HUES64 (cell line): ENCODE results near the gene B9D1.

Experiments used
- H3K27ac ChIP-seq: 2 replicates; pipeline ENCODE4 v1.7.0; 2013; ENCODE audit warnings: low read depth, low read length, inconsistent platforms
- H3K27me3 ChIP-seq: 2 replicates; pipeline ENCODE4 v1.6.1; 2013; ENCODE audit warnings: mild to moderate bottlenecking, low read length; ENCODE audit not compliant: insufficient read depth
- H3K36me3 ChIP-seq: 2 replicates; pipeline ENCODE4 v1.6.1; 2013; ENCODE audit warnings: mild to moderate bottlenecking, low read length; ENCODE audit not compliant: insufficient read depth
- H3K4me1 ChIP-seq: 2 replicates; pipeline ENCODE4 v1.6.1; 2013; ENCODE audit warnings: mild to moderate bottlenecking, low read length, moderate library complexity; ENCODE audit not compliant: insufficient read depth
- H3K4me3 ChIP-seq: 2 replicates; pipeline ENCODE4 v1.5.1; 2013; ENCODE audit warnings: mild to moderate bottlenecking, low read length, moderate library complexity
- H3K9ac ChIP-seq: 2 replicates; pipeline ENCODE4 v1.6.1; 2013; ENCODE audit warnings: mild to moderate bottlenecking, low read depth, low read length
- H3K9me3 ChIP-seq: 2 replicates; pipeline ENCODE4 v1.6.1; 2013; ENCODE audit warnings: low read depth, low read length; ENCODE audit not compliant: insufficient read depth
- WGBS: fragments of 150-250, 120-280 bp; methylation state at CpG from one replicate; pipeline ENCODE4 v1.1.7; 2013; ENCODE audit warnings: missing lambda C conversion rate; 5-methylcytosine and 5-hydroxymethylcytosine counted together

Gene B9D1

DNA sequence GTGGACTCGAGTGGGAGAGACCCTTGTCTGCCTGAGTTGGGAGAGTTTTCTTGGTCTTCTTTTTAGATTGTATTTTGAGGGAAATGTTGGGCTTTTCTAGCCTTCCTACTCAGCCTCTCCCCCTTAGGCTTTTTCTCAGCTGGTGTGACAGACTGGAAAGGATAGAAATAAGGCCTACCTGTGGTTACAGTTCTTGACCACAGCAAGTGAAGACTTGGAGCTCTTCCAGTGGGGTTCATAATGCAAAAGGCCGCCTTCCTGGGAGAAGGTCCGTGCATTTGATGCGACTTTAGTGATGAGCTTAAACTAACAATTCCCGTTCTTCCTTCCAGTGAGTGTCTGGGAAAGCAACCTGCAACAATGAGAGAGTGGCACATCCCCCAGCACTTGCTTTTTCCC lies 56.8 kb downstream of the B9D1 start:
- 92% methylated on average over 5 of the region's 5 CpGs for WGBS
- Histone ChIP-seq H3K9ac (no peak overlapping the region), H3K27me3 (no peaks in the 10 kb centered on the region), H3K9me3 (no peaks in the 10 kb centered on the region), H3K27ac (no peak overlapping the region), H3K4me1 (no peaks in the 10 kb centered on the region), H3K4me3 (no peak overlapping the region), H3K36me3 (peaks cover 16% of the 10 kb centered on the region)

DNA sequence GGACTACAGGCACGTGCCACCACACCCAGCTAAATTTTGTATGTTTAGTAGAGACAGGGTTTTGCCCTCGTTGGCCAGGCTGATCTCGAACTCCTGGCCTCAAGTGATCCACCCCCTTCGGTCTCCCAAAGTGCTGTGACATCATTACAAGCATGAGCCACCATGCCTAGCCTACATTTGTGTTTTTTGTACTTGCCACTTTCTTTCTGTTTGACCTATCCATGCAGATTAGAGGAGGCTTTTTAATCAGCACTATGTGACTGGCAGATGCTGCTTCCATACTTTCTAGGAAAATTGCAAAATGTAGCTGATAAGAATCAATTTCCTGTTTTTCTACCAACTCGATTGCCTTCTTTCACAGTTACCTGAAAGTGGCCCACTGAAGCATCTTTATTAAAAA lies 57.3 kb downstream of the B9D1 start:
- H3K9ac ChIP-seq: no peak overlapping the region
- WGBS: 95% methylated on average over 5 of the region's 5 CpGs
- no peaks in the 10 kb centered on the region for H3K27me3 ChIP-seq
- no peaks in the 10 kb centered on the region for H3K4me1 ChIP-seq
- peaks cover 14% of the 10 kb centered on the region; the same call in 1 of the 2 replicates for H3K36me3 ChIP-seq
- H3K9me3 ChIP-seq: no peaks in the 10 kb centered on the region
- no peak overlapping the region for H3K4me3 ChIP-seq
- no peak overlapping the region for H3K27ac ChIP-seq

DNA sequence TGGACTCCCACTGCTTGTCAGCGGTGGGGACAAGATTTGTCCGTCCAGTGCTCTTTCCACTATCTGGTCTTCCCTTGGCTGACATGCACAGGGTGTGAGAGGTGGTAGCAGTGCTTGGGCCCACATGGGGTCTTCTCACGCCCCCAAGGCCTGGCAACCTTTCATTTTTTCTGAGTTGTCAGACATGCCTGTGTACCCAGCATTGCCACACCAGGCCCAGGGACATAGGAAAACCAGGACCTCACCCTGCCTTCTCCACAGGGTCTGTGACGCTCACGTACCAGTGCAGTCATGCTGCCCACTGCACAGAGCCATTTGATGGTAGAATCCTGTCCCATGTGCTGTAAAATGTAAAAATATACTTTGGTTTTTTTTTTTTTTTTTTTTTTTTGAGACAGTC lies 57.8 kb downstream of the B9D1 start:
- Histone ChIP-seq H3K27ac (no peak overlapping the region), H3K9ac (no peak overlapping the region), H3K36me3 (peaks cover 9% of the 10 kb centered on the region; the same call in 1 of the 2 replicates), H3K9me3 (no peaks in the 10 kb centered on the region), H3K4me3 (no peak overlapping the region), H3K4me1 (0 out of 2 replicates have a peak, but pooled peaks cover under 1% of the 10 kb centered on the region), H3K27me3 (no peaks in the 10 kb centered on the region)
- WGBS: 97% methylated on average over 5 of the region's 5 CpGs

- H3K27me3 ChIP-seq: no peaks in the 10 kb centered on the region
- H3K9ac ChIP-seq: no peak overlapping the region
- H3K4me3 ChIP-seq: no peak overlapping the region
- H3K9me3 ChIP-seq: no peaks in the 10 kb centered on the region
- H3K27ac ChIP-seq: no peak overlapping the region
- peaks cover 9% of the 10 kb centered on the region; the same call in 1 of the 2 replicates for H3K36me3 ChIP-seq
- WGBS: 91% methylated on average over 7 of the region's 7 CpGs
- peaks cover 6% of the 10 kb centered on the region; the same call in 1 of the 2 replicates for H3K4me1 ChIP-seq
Observed at GRCh38 chr17:19304209-19304608, 58.3 kb downstream of the B9D1 start.

- H3K27ac ChIP-seq: no peak overlapping the region
- H3K27me3 ChIP-seq: no peaks in the 10 kb centered on the region
- H3K9ac ChIP-seq: no peak overlapping the region
- H3K4me3 ChIP-seq: no peak overlapping the region
- peaks cover 6% of the 10 kb centered on the region; the same call in 1 of the 2 replicates for H3K36me3 ChIP-seq
- H3K4me1 ChIP-seq: peaks cover 13% of the 10 kb centered on the region; the same call in 1 of the 2 replicates
- no peaks in the 10 kb centered on the region for H3K9me3 ChIP-seq
- 94% methylated on average over 9 of the region's 9 CpGs for WGBS
Observed at GRCh38 chr17:19303367-19303776, 59.2 kb downstream of the B9D1 start.

DNA sequence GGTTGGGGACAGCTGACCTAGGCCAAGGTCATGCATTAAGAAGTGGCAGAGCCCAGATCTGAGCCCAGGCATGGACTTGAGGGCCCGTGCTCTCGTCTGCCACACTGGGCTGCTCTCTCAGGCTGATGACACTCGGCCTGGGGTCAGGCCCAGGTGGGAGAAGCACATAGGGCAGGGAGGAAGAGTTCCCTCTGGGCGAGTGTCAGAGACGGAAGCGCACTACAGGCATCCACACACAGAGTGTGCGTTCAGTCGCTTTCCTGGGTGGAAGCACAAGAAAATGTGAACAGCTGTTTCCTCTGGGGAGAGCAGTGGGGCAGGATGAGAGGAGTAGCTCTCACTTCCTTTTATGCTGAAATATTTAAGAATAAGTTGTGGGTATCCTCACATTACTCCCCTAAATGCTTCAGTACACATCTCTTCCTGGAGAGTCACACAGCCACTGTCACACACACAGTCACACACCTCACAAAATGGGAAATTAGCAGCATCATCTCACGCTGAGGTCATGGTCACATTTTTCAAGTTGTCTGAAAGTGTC lies 59.7 kb downstream of the B9D1 start:
- no peak overlapping the region for H3K9ac ChIP-seq
- H3K9me3 ChIP-seq: no peaks in the 10 kb centered on the region
- no peak overlapping the region for H3K4me3 ChIP-seq
- no peak overlapping the region for H3K27ac ChIP-seq
- H3K27me3 ChIP-seq: no peaks in the 10 kb centered on the region
- peaks cover 5% of the 10 kb centered on the region; the same call in 1 of the 2 replicates for H3K36me3 ChIP-seq
- peaks cover 13% of the 10 kb centered on the region; the same call in 1 of the 2 replicates for H3K4me1 ChIP-seq
- 93% methylated on average over 9 of the region's 9 CpGs for WGBS

DNA sequence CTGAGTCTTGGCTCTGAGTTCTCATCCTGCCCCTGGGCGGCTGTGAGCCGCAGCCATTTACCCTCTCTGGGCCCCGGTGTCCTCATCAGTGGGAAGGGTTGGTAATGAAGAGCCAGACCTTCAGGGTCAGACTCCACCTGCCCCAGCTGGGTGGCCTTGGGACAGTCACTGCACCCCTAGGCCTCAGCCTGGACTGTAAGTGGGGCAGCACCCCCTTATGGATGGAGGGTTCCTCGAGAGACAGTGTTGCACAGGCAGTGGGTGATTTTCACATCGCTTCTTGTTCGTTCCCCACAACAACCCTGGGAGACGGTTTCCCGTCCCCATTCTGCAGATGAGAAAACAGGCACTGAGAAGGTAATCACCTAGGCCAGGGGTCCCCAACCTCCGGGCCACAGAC lies 60.5 kb downstream of the B9D1 start:
- H3K4me3 ChIP-seq: no peak overlapping the region
- no peak overlapping the region for H3K27ac ChIP-seq
- peaks cover 5% of the 10 kb centered on the region; the same call in 1 of the 2 replicates for H3K36me3 ChIP-seq
- no peak overlapping the region for H3K9ac ChIP-seq
- H3K9me3 ChIP-seq: no peaks in the 10 kb centered on the region
- WGBS: 95% methylated on average over 9 of the region's 9 CpGs
- H3K27me3 ChIP-seq: no peaks in the 10 kb centered on the region
- H3K4me1 ChIP-seq: peaks cover 13% of the 10 kb centered on the region; the same call in 1 of the 2 replicates

DNA sequence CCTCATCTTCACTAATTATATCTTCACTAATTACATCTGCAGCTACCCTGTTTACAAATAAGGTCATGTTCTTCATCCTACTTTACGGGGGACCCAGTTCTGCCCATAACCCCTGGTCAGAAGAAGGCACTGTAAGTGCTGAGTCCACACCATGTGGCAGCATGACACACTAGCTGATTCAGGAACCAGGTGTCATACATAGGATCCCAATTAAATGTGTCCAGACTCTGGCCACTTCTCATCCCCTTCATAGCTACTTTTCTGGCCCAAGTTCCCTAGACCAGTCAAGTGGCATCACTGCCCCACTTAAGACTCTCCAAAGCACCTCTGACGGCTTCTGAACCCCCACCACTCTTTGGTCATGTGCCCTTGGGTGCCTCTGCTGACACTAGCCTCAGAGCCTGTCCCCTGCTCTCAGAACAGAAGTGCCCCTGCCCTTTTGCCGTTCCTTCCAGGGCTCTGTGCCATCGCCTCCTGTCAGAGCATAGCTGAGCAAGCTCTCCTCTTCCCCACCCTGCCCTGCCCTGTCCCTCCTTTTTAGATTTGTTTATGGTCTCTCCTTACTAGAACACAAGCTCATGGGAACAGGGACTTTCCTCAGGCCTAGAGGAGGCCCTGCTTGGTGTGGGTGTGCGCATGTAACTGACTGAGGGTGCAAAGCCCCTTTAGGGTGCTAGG lies 61.1 kb downstream of the B9D1 start:
- H3K27ac ChIP-seq: no peak overlapping the region
- whole genome bisulfite sequencing: 93% methylated on average over 5 of the region's 5 CpGs
- no peak overlapping the region for H3K4me3 ChIP-seq
- no peak overlapping the region for H3K9ac ChIP-seq
- H3K9me3 ChIP-seq: no peaks in the 10 kb centered on the region
- H3K4me1 ChIP-seq: peaks cover 13% of the 10 kb centered on the region; the same call in 1 of the 2 replicates
- H3K36me3 ChIP-seq: peaks cover 5% of the 10 kb centered on the region; the same call in 1 of the 2 replicates
- no peaks in the 10 kb centered on the region for H3K27me3 ChIP-seq

- WGBS: 87% methylated on average over 7 of the region's 7 CpGs
- H3K27ac ChIP-seq: no peak overlapping the region
- H3K9ac ChIP-seq: no peak overlapping the region
- peaks cover 5% of the 10 kb centered on the region; the same call in 1 of the 2 replicates for H3K36me3 ChIP-seq
- peaks cover 13% of the 10 kb centered on the region; the same call in 1 of the 2 replicates for H3K4me1 ChIP-seq
- no peaks in the 10 kb centered on the region for H3K27me3 ChIP-seq
- no peak overlapping the region for H3K4me3 ChIP-seq
- H3K9me3 ChIP-seq: no peaks in the 10 kb centered on the region
Observed at GRCh38 chr17:19299866-19300265, 62.7 kb downstream of the B9D1 start.

GRCh38 chr17:19299214-19299747 lies 63.2 kb downstream of the B9D1 start:
- Histone ChIP-seq H3K9ac (no peak overlapping the region), H3K9me3 (no peaks in the 10 kb centered on the region), H3K4me3 (no peak overlapping the region), H3K36me3 (peaks cover 3% of the 10 kb centered on the region; the same call in 1 of the 2 replicates), H3K4me1 (peaks cover 13% of the 10 kb centered on the region; the same call in 1 of the 2 replicates), H3K27ac (no peak overlapping the region), H3K27me3 (no peaks in the 10 kb centered on the region)
- 89% methylated on average over 4 of the region's 4 CpGs for whole genome bisulfite sequencing

GRCh38 chr17:19298569-19299213 lies 63.8 kb downstream of the B9D1 start:
- Histone ChIP-seq H3K36me3 (no peaks in the 10 kb centered on the region), H3K4me1 (peaks cover 13% of the 10 kb centered on the region; the same call in 1 of the 2 replicates), H3K27me3 (no peaks in the 10 kb centered on the region), H3K9me3 (no peaks in the 10 kb centered on the region), H3K27ac (no peak overlapping the region), H3K9ac (no peak overlapping the region), H3K4me3 (no peak overlapping the region)
- WGBS: 93% methylated on average over 5 of the region's 6 CpGs
